A549 (cell line): ENCODE data around the gene RIN3. TPM values are rescaled to one million over a fixed set of nuclear protein-coding genes. Genes with fewer than 3 reads are reported as not detected.
A peak's percentile ranks its signal among the peaks of the same experiment; 100 is the strongest.

Experiments
- ATAC-seq, 2 experiments: fragments of 200-7000 bp in 1 of 2; fragments of >200 bp in 1 of 2; cut with Nextera tagmentation in 1 of 2; cut with Tn5 transposase in 1 of 2; 3 replicates each; pipeline versions ENCODE4 v1.8.0 to v1.9.1; 2018 to 2020; ENCODE audit warnings: mild to moderate bottlenecking in 1 of 2, moderate library complexity in 1 of 2
- CTCF ChIA-PET: fragments of 300-600 bp; sonication (Branson Sonifier 250); formaldehyde crosslinking; extraction: SDS; loops from one replicate; lab custom pipeline; 2021; ENCODE audit warnings: antibody characterized with exemption, inconsistent platforms; lab: Yijun Ruan, JAX
- POLR2A ChIA-PET: fragments of 350-600 bp; formaldehyde crosslinking; extraction: SDS; loops from one replicate; lab custom pipeline; 2021; ENCODE audit warnings: antibody characterized with exemption, inconsistent platforms; lab: Yijun Ruan, JAX
- DNase-seq, 2 experiments: peaks; one replicate each; pipeline versions ENCODE4 v3.0.0 to v3.0.0-alpha.2; 2011 to 2016; ENCODE audit warnings: low read depth in 1 of 2, low spot score in 1 of 2
- FAIRE-seq: peaks from 2 replicates; lab custom pipeline; 2011; peaks lifted over from hg19 to GRCh38; lab: Jason Lieb, UNC
- H3K27ac ChIP-seq, 2 experiments: fragments of >200 bp; sonication (Bioruptor Twin); formaldehyde crosslinking; 3 replicates each; pipeline ENCODE4 v1.5.1; 2016 to 2017
- H3K4me1 ChIP-seq: fragments of >200 bp; sonication (Bioruptor Twin); formaldehyde crosslinking; 3 replicates; pipeline ENCODE4 v1.6.1; 2016
- H3K4me2 ChIP-seq: fragments of >200 bp; sonication (Bioruptor Twin); formaldehyde crosslinking; 3 replicates; pipeline ENCODE4 v1.6.1; 2016
- H3K4me3 ChIP-seq: fragments of >200 bp; sonication (Bioruptor Twin); formaldehyde crosslinking; 3 replicates; pipeline ENCODE4 v1.5.1; 2016
- H3K9me3 ChIP-seq: fragments of >200 bp; sonication (Bioruptor Twin); formaldehyde crosslinking; 3 replicates; pipeline ENCODE4 v1.6.1; 2016
- BCL3 ChIP-seq: fragments of >200 bp; sonication (Bioruptor Twin); formaldehyde crosslinking; IDR thresholded peaks from 3 replicates; pipeline ENCODE4 v1.6.1; 2016
- CBX8 ChIP-seq: fragments of 200-600 bp; sonication (generic); IDR thresholded peaks from 2 replicates; pipeline ENCODE4 v1.6.1; 2016
- CEBPB ChIP-seq, 2 experiments: fragments of >200 bp in 1 of 2; sonication (Bioruptor Twin) in 1 of 2; formaldehyde crosslinking in 1 of 2; IDR thresholded peaks; 2 replicates each; pipeline ENCODE4 v1.6.1; 2012 to 2016
- CHD2 ChIP-seq: fragments of 150-350 bp; IDR thresholded peaks from 2 replicates; pipeline ENCODE4 v1.6.1; 2014; ENCODE audit warnings: low read length; ENCODE audit not compliant: partially characterized antibody
- CHD4 ChIP-seq: fragments of 200-600 bp; sonication (generic); IDR thresholded peaks from 2 replicates; pipeline ENCODE4 v1.6.1; 2016; ENCODE audit warnings: antibody characterized with exemption, mild to moderate bottlenecking, borderline replicate concordance
- E2F6 ChIP-seq: IDR thresholded peaks from 2 replicates; pipeline ENCODE4 v1.6.1; 2012; ENCODE audit warnings: low read depth, borderline replicate concordance
- EHF ChIP-seq: fragments of 250-450 bp; sonication (Bioruptor Pico); IDR thresholded peaks from 2 replicates; pipeline ENCODE4 v1.5.0; 2020; ENCODE audit warnings: mild to moderate bottlenecking
- ESRRA ChIP-seq: fragments of 150-350 bp; IDR thresholded peaks from 2 replicates; pipeline ENCODE4 v1.6.1; 2014; ENCODE audit warnings: mild to moderate bottlenecking, low read length, borderline replicate concordance
- FOSL2 ChIP-seq, 2 experiments: fragments of 450-650 bp in 1 of 2; fragments of >200 bp in 1 of 2; sonication (Bioruptor Twin) in 1 of 2; formaldehyde crosslinking; IDR thresholded peaks; 2 replicates each; pipeline versions ENCODE4 v1.5.0 to v1.6.1; 2016 to 2020; ENCODE audit warnings: mild to moderate bottlenecking in 1 of 2, moderate library complexity in 1 of 2
- FOXS1 ChIP-seq: fragments of 250-450 bp; sonication (Bioruptor Pico); IDR thresholded peaks from 2 replicates; pipeline ENCODE4 v1.5.0; 2020; ENCODE audit warnings: mild to moderate bottlenecking, moderate library complexity
- GATA3 ChIP-seq: IDR thresholded peaks from 2 replicates; pipeline ENCODE4 v1.6.1; 2012; ENCODE audit warnings: borderline replicate concordance
- HDAC2 ChIP-seq: fragments of 200-600 bp; sonication (generic); IDR thresholded peaks from 2 replicates; pipeline ENCODE4 v1.6.1; 2016
- HEYL ChIP-seq: fragments of 250-450 bp; sonication (Bioruptor Pico); IDR thresholded peaks from 2 replicates; pipeline ENCODE4 v1.8.0; 2021; ENCODE audit warnings: mild to moderate bottlenecking, moderate library complexity
- HMGXB4 ChIP-seq: fragments of 250-450 bp; sonication (Bioruptor Pico); IDR thresholded peaks from 2 replicates; pipeline ENCODE4 v1.5.0; 2021; ENCODE audit warnings: mild to moderate bottlenecking, moderate library complexity, borderline replicate concordance
- HOXB13 ChIP-seq: fragments of 250-450 bp; sonication (Bioruptor Pico); IDR thresholded peaks from 2 replicates; pipeline ENCODE4 v1.5.0; 2020; ENCODE audit warnings: low read depth, mild to moderate bottlenecking, moderate library complexity
- MAFK ChIP-seq: fragments of 450-650 bp; IDR thresholded peaks from 2 replicates; pipeline ENCODE4 v1.6.1; 2014; ENCODE audit not compliant: partially characterized antibody
- MAX ChIP-seq: IDR thresholded peaks from 2 replicates; pipeline ENCODE4 v1.6.1; 2012
- MYC ChIP-seq: IDR thresholded peaks from 2 replicates; pipeline ENCODE4 v1.6.1; 2012; ENCODE audit warnings: mild to moderate bottlenecking, inconsistent platforms, low read length, improper control_type of control experiment, borderline replicate concordance
- NFE2L2 ChIP-seq: fragments of 150-350 bp; conservative IDR thresholded peaks from 2 replicates; pipeline ENCODE4 v1.6.1; 2014; ENCODE audit warnings: low read length
- NPAS2 ChIP-seq: fragments of 250-450 bp; sonication (Bioruptor Pico); IDR thresholded peaks from 2 replicates; pipeline ENCODE4 v1.8.0; 2022; ENCODE audit warnings: mild to moderate bottlenecking, moderate library complexity, borderline replicate concordance
- PBX3 ChIP-seq: IDR thresholded peaks from 2 replicates; pipeline ENCODE4 v1.6.1; 2012
- RARB ChIP-seq: fragments of 250-450 bp; sonication (Bioruptor Pico); IDR thresholded peaks from 2 replicates; pipeline ENCODE4 v1.8.0; 2021; ENCODE audit warnings: mild to moderate bottlenecking, moderate library complexity
- RCOR1 ChIP-seq: fragments of 150-350 bp; IDR thresholded peaks from 2 replicates; pipeline ENCODE4 v1.6.1; 2014; ENCODE audit warnings: antibody characterized with exemption, low read length, low read depth
- RFX5 ChIP-seq: fragments of 450-650 bp; IDR thresholded peaks from 2 replicates; pipeline ENCODE4 v1.7.1; 2014; ENCODE audit warnings: antibody characterized with exemption, mild to moderate bottlenecking, moderate library complexity
- SMC3 ChIP-seq: fragments of >200 bp; sonication (Bioruptor Twin); formaldehyde crosslinking; IDR thresholded peaks from 3 replicates; pipeline ENCODE4 v1.6.1; 2018; ENCODE audit warnings: inconsistent platforms
- SREBF2 ChIP-seq: fragments of 450-650 bp; IDR thresholded peaks from 2 replicates; pipeline ENCODE4 v1.6.1; 2014; ENCODE audit warnings: mild to moderate bottlenecking, moderate library complexity
- TP53 ChIP-seq: fragments of 250-450 bp; sonication (Bioruptor Pico); IDR thresholded peaks from 2 replicates; pipeline ENCODE4 v1.5.0; 2021; ENCODE audit warnings: mild to moderate bottlenecking, moderate library complexity
- USF2 ChIP-seq: fragments of 450-650 bp; IDR thresholded peaks from 2 replicates; pipeline ENCODE4 v1.6.1; 2014; ENCODE audit warnings: antibody characterized with exemption
- ZC3H11A ChIP-seq: fragments of 450-650 bp; IDR thresholded peaks from 2 replicates; pipeline ENCODE4 v1.6.1; 2014; ENCODE audit warnings: antibody characterized with exemption, mild to moderate bottlenecking
- ZNF302 ChIP-seq: fragments of 250-450 bp; sonication (Bioruptor Pico); IDR thresholded peaks from 2 replicates; pipeline ENCODE4 v1.9.0; 2021; ENCODE audit warnings: inconsistent platforms, mild to moderate bottlenecking, moderate library complexity
- ZSCAN20 ChIP-seq: fragments of 250-450 bp; sonication (Bioruptor Pico); IDR thresholded peaks from 2 replicates; pipeline ENCODE4 v1.8.0; 2022; ENCODE audit warnings: mild to moderate bottlenecking, moderate library complexity
- WGBS: methylation state at CpG from one replicate; pipeline ENCODE4 v1.1.6; 2017; ENCODE audit errors: missing lambda C conversion rate; 5-methylcytosine and 5-hydroxymethylcytosine counted together
- polyA plus RNA-seq, 4 experiments: library from polyadenylated mRNA; depleted of rRNA in 3 of 4; stranded (reverse); fragments of >200 nt; fragmentation: RNase III in 1 of 4; extraction: RNeasy Plus Mini Kit Qiagen cat#74134 plus additional on column Dnase treatment in 1 of 4; gene quantifications; 2 replicates in 3 of 4; 3 replicates in 1 of 4; pipeline ENCODE4 v1.2.3, GENCODE V29; 2011 to 2017

The RIN3 gene
- polyA plus RNA-seq, 2 of the 4 experiments (the other 2 are of a cell fraction): 5.6 to 14.5 TPM

- POLR2A ChIA-PET: no interaction called here
- no peak for DNase-seq
- Histone ChIP-seq H3K4me2 (no peak overlapping the region), H3K27ac (peak overlapping the region in 1 of 2 experiments; percentile 4; a peak in 2 of 6 replicates), H3K4me1 (peaks cover 31% of the 10 kb centered on the region), H3K9me3 (peaks cover 22% of the 10 kb centered on the region), H3K4me3 (no peak overlapping the region)
- TF ChIP-seq E2F6 (no peak), ZNF302 (CRISPR knock-in tag) (no peak), NFE2L2 (no peak), GATA3 (no peak), ESRRA (no peak), RCOR1 (no peak), HOXB13 (CRISPR knock-in tag) (no peak), RARB (CRISPR knock-in tag) (no peak), CHD4 (no peak), SREBF2 (no peak), CHD2 (no peak), FOXS1 (no peak), NPAS2 (CRISPR knock-in tag) (no peak), MAX (no peak), EHF (CRISPR knock-in tag) (no peak), HEYL (CRISPR knock-in tag) (no peak), HDAC2 (no peak)
- CTCF ChIA-PET: interaction anchor here (1.0 to 1.4 kb wide), 6 partner anchors 11 to 495 kb away, joined by 3 to 5 read pairs (median 3); no protein-coding TSS in a partner anchor
- 89% methylated on average over 2 of the region's 2 CpGs for WGBS
- ATAC-seq: no peak
- FAIRE-seq: no peak
Observed at GRCh38 chr14:92630367-92630766, 116.8 kb downstream of the RIN3 start.

- FAIRE-seq (no peak), ATAC-seq (no peak), DNase-seq (no peak)
- TF ChIP-seq MYC (no peak), MAFK (no peak), PBX3 (no peak), SMC3 (no peak), HEYL (CRISPR knock-in tag) (no peak), CBX8 (no peak), CEBPB (IDR thresholded peaks at IDR 0.05) (no peak), HMGXB4 (no peak), FOSL2 (IDR thresholded peaks at IDR 0.05) (no peak), FOSL2 (CRISPR knock-in tag; IDR thresholded peaks at IDR 0.05) (no peak), CHD2 (no peak), USF2 (no peak), E2F6 (no peak), RFX5 (no peak), BCL3 (no peak), ZSCAN20 (CRISPR knock-in tag) (no peak), RCOR1 (no peak), ZC3H11A (no peak), TP53 (CRISPR knock-in tag) (no peak), ZNF302 (CRISPR knock-in tag) (no peak), HOXB13 (CRISPR knock-in tag) (no peak)
- POLR2A ChIA-PET: no interaction called here
- H3K4me3 ChIP-seq: no peak overlapping the region
- CTCF ChIA-PET: interaction anchor here (1.0 to 1.5 kb wide), 5 partner anchors 18 to 150 kb away, joined by 3 to 5 read pairs (median 3); no protein-coding TSS in a partner anchor
- peak overlapping the region in 1 of 2 experiments; percentile 34; a peak in 2 of 6 replicates for H3K27ac ChIP-seq
- 93% methylated on average over 3 of the region's 4 CpGs for WGBS
- peaks cover 21% of the 10 kb centered on the region for H3K9me3 ChIP-seq
- peaks cover 24% of the 10 kb centered on the region; the same call in 2 of the 3 replicates for H3K4me1 ChIP-seq
- no peak overlapping the region for H3K4me2 ChIP-seq
Observed at GRCh38 chr14:92631098-92631497, 117.5 kb downstream of the RIN3 start.
